ENCODE measurements around the gene COL5A3. TPM values are rescaled to one million over a fixed set of nuclear protein-coding genes. Genes with fewer than 3 reads are reported as not detected.

COL5A3 gene
- total RNA-seq (2022; extraction: Qiagen RNA extraction), result 3.7 to 5.8 TPM (median 3.7 TPM) in 5 replicates

GRCh38 chr19:10010247-10010691 lies at the start of gene COL5A3:
TSS of gene COL5A3 (minus strand) at chr19:10010504. CDS start at chr19:10010385, 119 bp downstream.

GRCh38 chr19:10013316-10013715 lies 3.0 kb upstream of the COL5A3 start, which contains the start of gene RDH8:
TSS of gene RDH8 (plus strand) at chr19:10013483. CDS start at chr19:10013498, 15 bp downstream.

GRCh38 chr19:9936326-9937000 lies 73.8 kb downstream of the COL5A3 start, which contains the start of gene OLFM2:
TSS of gene OLFM2 (minus strand) at chr19:9936515. CDS start at chr19:9936366, 149 bp downstream.

Other genes with a start within 250 kb of the COL5A3 start
- gene ZNF846, start 241.8 kb downstream of the COL5A3 start, total RNA-seq (2022; extraction: Qiagen RNA extraction), result 0.76 to 1.7 TPM (median 1.5 TPM) in 5 replicates
- 12.2 to 14.3 TPM (median 13.7 TPM) in 5 replicates for gene FBXL12, start 191.4 kb downstream of the COL5A3 start, total RNA-seq (2022; extraction: Qiagen RNA extraction)
- 407 to 477 TPM (median 421 TPM) in 5 replicates for gene UBL5, start 182.6 kb downstream of the COL5A3 start, total RNA-seq (2022; extraction: Qiagen RNA extraction)
- gene PIN1, start 175.2 kb downstream of the COL5A3 start, total RNA-seq (2022; extraction: Qiagen RNA extraction), result 56.7 to 81.4 TPM (median 80.6 TPM) in 5 replicates
- 8.2 to 12.8 TPM (median 11.7 TPM) in 5 replicates for gene OLFM2, start 74.0 kb downstream of the COL5A3 start, total RNA-seq (2022; extraction: Qiagen RNA extraction)
- 0.16 to 0.65 TPM (median 0.33 TPM) in 5 replicates for gene RDH8, start 3.0 kb upstream of the COL5A3 start, total RNA-seq (2022; extraction: Qiagen RNA extraction)
- 6.8 to 9.8 TPM (median 8.2 TPM) in 5 replicates for gene SHFL, start 75.8 kb upstream of the COL5A3 start, total RNA-seq (2022; extraction: Qiagen RNA extraction)
- 0.08 to 0.15 TPM (median 0.08 TPM) in 3 of 5 replicates, not detected in the others for gene ANGPTL6, start 92.2 kb upstream of the COL5A3 start, total RNA-seq (2022; extraction: Qiagen RNA extraction)
- gene PPAN, start 95.9 kb upstream of the COL5A3 start, total RNA-seq (2022; extraction: Qiagen RNA extraction), result 40.7 to 59.7 TPM (median 54.1 TPM) in 5 replicates
- gene P2RY11, start 101.2 kb upstream of the COL5A3 start, total RNA-seq (2022; extraction: Qiagen RNA extraction), result 4.6 to 13.5 TPM (median 7.0 TPM) in 5 replicates
- gene EIF3G, start 109.4 kb upstream of the COL5A3 start, total RNA-seq (2022; extraction: Qiagen RNA extraction), result 161 to 180 TPM (median 167 TPM) in 5 replicates
- 58.2 to 74.6 TPM (median 66.3 TPM) in 5 replicates for gene DNMT1, start 184.4 kb upstream of the COL5A3 start, total RNA-seq (2022; extraction: Qiagen RNA extraction)
- gene S1PR2, start 220.8 kb upstream of the COL5A3 start, total RNA-seq (2022; extraction: Qiagen RNA extraction), result 0.75 to 1.1 TPM (median 0.96 TPM) in 5 replicates
- gene MRPL4, start 241.7 kb upstream of the COL5A3 start, total RNA-seq (2022; extraction: Qiagen RNA extraction), result 55.9 to 85.2 TPM (median 78.8 TPM) in 5 replicates